ENCODE data around the gene NDST1. TPM values are rescaled to one million over a fixed set of nuclear protein-coding genes. Genes with fewer than 3 reads are reported as not detected.

The NDST1 gene
- total and polyA plus RNA-seq, 2 of the 8 experiments (the other 6 are each of a cell fraction or from before 2014, with no cell fraction given) = 27.0 to 72.0 TPM

DNA sequence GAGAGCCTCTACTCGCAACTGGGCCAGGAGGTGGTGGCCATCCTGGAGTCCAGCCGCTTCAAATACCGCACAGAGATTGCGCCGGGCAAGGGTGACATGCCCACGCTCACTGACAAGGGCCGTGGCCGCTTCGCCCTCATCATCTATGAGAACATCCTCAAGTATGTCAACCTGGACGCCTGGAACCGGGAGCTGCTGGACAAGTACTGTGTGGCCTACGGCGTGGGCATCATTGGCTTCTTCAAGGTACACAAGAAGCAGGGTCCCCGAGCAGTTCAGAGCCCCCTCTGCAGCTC is 13.5 kb downstream of the NDST1 start (continued):
- TF ChIP-seq CBX8 (IDR thresholded peaks at IDR 0.05; ENCODE audit: borderline replicate concordance, low read depth, low read length) = no peak
